T-helper 17 cell (primary cell): ENCODE data around the gene TENT5A. TPM values are rescaled to one million over a fixed set of nuclear protein-coding genes. Genes with fewer than 3 reads are reported as not detected.

Experiments
- ATAC-seq: fragments of 150-1000 bp; cut with Tn5 transposase; 2 replicates; pipeline ENCODE4 v1.10.0; 2021; ENCODE audit warnings: mild to moderate bottlenecking, moderate library complexity
- DNase-seq, 3 donors: peaks; one replicate each; pipeline versions ENCODE4 v3.0.0 to v3.0.0-alpha.2; 2020 to 2021
- H3K9me3 ChIP-seq: one replicate; pipeline ENCODE4 v1.7.0; 2013; ENCODE audit warnings: low read length, mild to moderate bottlenecking; ENCODE audit not compliant: control insufficient read depth, poor library complexity, severe bottlenecking
- H3K27ac Mint-ChIP-seq: one replicate; pipeline ENCODE4 v1.8.0; 2022; ENCODE audit warnings: mild to moderate bottlenecking, moderate library complexity, mixed read lengths
- H3K27me3 Mint-ChIP-seq: one replicate; pipeline ENCODE4 v1.8.0; 2022; ENCODE audit warnings: mixed read lengths
- H3K36me3 Mint-ChIP-seq: one replicate; pipeline ENCODE4 v1.8.0; 2022; ENCODE audit warnings: low read depth, mixed read lengths
- H3K4me1 Mint-ChIP-seq: one replicate; pipeline ENCODE4 v1.8.0; 2022; ENCODE audit warnings: mild to moderate bottlenecking, mixed read lengths
- H3K4me3 Mint-ChIP-seq: one replicate; pipeline ENCODE4 v1.8.0; 2022; ENCODE audit warnings: mild to moderate bottlenecking, moderate library complexity, mixed read lengths
- total RNA-seq, 4 donors: library from RNA in 2 of 4; stranded (reverse) in 2 of 4; gene quantifications; one replicate each; pipeline ENCODE4 v1.2.3 and lab custom pipeline; 2022 to 2026

TENT5A gene
- total RNA-seq, 2 donors from 2014 or later, result 5.8 to 6.2 TPM

GRCh38 chr6:81739230-81740195 is 13.0 kb downstream of the TENT5A start:
- DNase-seq (no peak), ATAC-seq (no peak)
- no peak overlapping the region for H3K27ac Mint-ChIP-seq
- no peaks in the 10 kb centered on the region for H3K36me3 Mint-ChIP-seq
- no peaks in the 10 kb centered on the region for H3K9me3 ChIP-seq
- H3K4me1 Mint-ChIP-seq, result no peaks in the 10 kb centered on the region
- H3K27me3 Mint-ChIP-seq, result no peaks in the 10 kb centered on the region
- H3K4me3 Mint-ChIP-seq, result no peak overlapping the region

GRCh38 chr6:81736428-81736827 is 16.1 kb downstream of the TENT5A start:
- no peaks in the 10 kb centered on the region for H3K4me1 Mint-ChIP-seq
- DNase-seq, result no peak
- no peak overlapping the region for H3K27ac Mint-ChIP-seq
- no peaks in the 10 kb centered on the region for H3K27me3 Mint-ChIP-seq
- no peaks in the 10 kb centered on the region for H3K9me3 ChIP-seq
- H3K4me3 Mint-ChIP-seq, result no peak overlapping the region
- ATAC-seq, result no peak
- no peaks in the 10 kb centered on the region for H3K36me3 Mint-ChIP-seq

GRCh38 chr6:81735756-81736380 is 16.6 kb downstream of the TENT5A start:
- no peaks in the 10 kb centered on the region for H3K4me1 Mint-ChIP-seq
- no peaks in the 10 kb centered on the region for H3K36me3 Mint-ChIP-seq
- H3K27me3 Mint-ChIP-seq, result no peaks in the 10 kb centered on the region
- H3K9me3 ChIP-seq, result no peaks in the 10 kb centered on the region
- H3K27ac Mint-ChIP-seq, result no peak overlapping the region
- ATAC-seq (no peak), DNase-seq (no peak)
- no peak overlapping the region for H3K4me3 Mint-ChIP-seq

- no peak overlapping the region for H3K27ac Mint-ChIP-seq
- no peaks in the 10 kb centered on the region for H3K9me3 ChIP-seq
- H3K36me3 Mint-ChIP-seq, result no peaks in the 10 kb centered on the region
- ATAC-seq (no peak), DNase-seq (no peak)
- H3K4me1 Mint-ChIP-seq, result no peaks in the 10 kb centered on the region
- no peak overlapping the region for H3K4me3 Mint-ChIP-seq
- no peaks in the 10 kb centered on the region for H3K27me3 Mint-ChIP-seq
Observed at GRCh38 chr6:81734500-81735150, 17.9 kb downstream of the TENT5A start.

- Mint-ChIP-seq H3K36me3 (no peaks in the 10 kb centered on the region), H3K4me3 (no peak overlapping the region), H3K27me3 (no peaks in the 10 kb centered on the region), H3K27ac (no peak overlapping the region), H3K4me1 (no peaks in the 10 kb centered on the region)
- no peak for ATAC-seq
- no peak for DNase-seq
- H3K9me3 ChIP-seq, result no peaks in the 10 kb centered on the region
Observed at GRCh38 chr6:81734081-81734480, 18.4 kb downstream of the TENT5A start.

- no peaks in the 10 kb centered on the region for H3K9me3 ChIP-seq
- H3K36me3 Mint-ChIP-seq, result no peaks in the 10 kb centered on the region
- ATAC-seq, result no peak
- H3K4me1 Mint-ChIP-seq, result peaks cover 6% of the 10 kb centered on the region
- no peak overlapping the region for H3K27ac Mint-ChIP-seq
- H3K4me3 Mint-ChIP-seq, result no peak overlapping the region
- no peaks in the 10 kb centered on the region for H3K27me3 Mint-ChIP-seq
- no peak for DNase-seq
Observed at GRCh38 chr6:81731814-81732213, 20.7 kb downstream of the TENT5A start.

GRCh38 chr6:81727876-81728517 is 24.5 kb downstream of the TENT5A start:
- peak overlapping the region; percentile 9 for H3K4me3 Mint-ChIP-seq
- no peaks in the 10 kb centered on the region for H3K9me3 ChIP-seq
- no peak overlapping the region for H3K27ac Mint-ChIP-seq
- ATAC-seq (no peak), DNase-seq (no peak)
- H3K4me1 Mint-ChIP-seq, result peaks cover 6% of the 10 kb centered on the region
- no peaks in the 10 kb centered on the region for H3K36me3 Mint-ChIP-seq
- H3K27me3 Mint-ChIP-seq, result no peaks in the 10 kb centered on the region

- Mint-ChIP-seq H3K4me3 (no peak overlapping the region), H3K27me3 (no peaks in the 10 kb centered on the region), H3K27ac (no peak overlapping the region), H3K4me1 (peaks cover 6% of the 10 kb centered on the region), H3K36me3 (no peaks in the 10 kb centered on the region)
- DNase-seq, result no peak
- no peaks in the 10 kb centered on the region for H3K9me3 ChIP-seq
- no peak for ATAC-seq
Observed at GRCh38 chr6:81725127-81725526, 27.4 kb downstream of the TENT5A start.

GRCh38 chr6:81722506-81723223 is 29.8 kb downstream of the TENT5A start:
- H3K36me3 Mint-ChIP-seq, result no peaks in the 10 kb centered on the region
- no peak overlapping the region for H3K27ac Mint-ChIP-seq
- H3K27me3 Mint-ChIP-seq, result no peaks in the 10 kb centered on the region
- no peaks in the 10 kb centered on the region for H3K9me3 ChIP-seq
- no peak overlapping the region for H3K4me3 Mint-ChIP-seq
- H3K4me1 Mint-ChIP-seq, result no peaks in the 10 kb centered on the region
- DNase-seq (no peak), ATAC-seq (no peak)

GRCh38 chr6:81720427-81720826 is 32.1 kb downstream of the TENT5A start:
- H3K9me3 ChIP-seq, result no peaks in the 10 kb centered on the region
- DNase-seq, result no peak
- Mint-ChIP-seq H3K27me3 (no peaks in the 10 kb centered on the region), H3K27ac (no peak overlapping the region), H3K4me3 (no peak overlapping the region), H3K36me3 (no peaks in the 10 kb centered on the region), H3K4me1 (no peaks in the 10 kb centered on the region)
- ATAC-seq, result no peak

GRCh38 chr6:81718126-81718525 is 34.4 kb downstream of the TENT5A start:
- no peaks in the 10 kb centered on the region for H3K9me3 ChIP-seq
- DNase-seq, result no peak
- H3K27ac Mint-ChIP-seq, result no peak overlapping the region
- H3K27me3 Mint-ChIP-seq, result no peaks in the 10 kb centered on the region
- H3K36me3 Mint-ChIP-seq, result no peaks in the 10 kb centered on the region
- no peak for ATAC-seq
- no peaks in the 10 kb centered on the region for H3K4me1 Mint-ChIP-seq
- H3K4me3 Mint-ChIP-seq, result no peak overlapping the region

- no peaks in the 10 kb centered on the region for H3K9me3 ChIP-seq
- Mint-ChIP-seq H3K27ac (no peak overlapping the region), H3K36me3 (no peaks in the 10 kb centered on the region), H3K4me3 (no peak overlapping the region), H3K4me1 (no peaks in the 10 kb centered on the region), H3K27me3 (no peaks in the 10 kb centered on the region)
- ATAC-seq, result no peak
- no peak for DNase-seq
Observed at GRCh38 chr6:81714684-81715083, 37.8 kb downstream of the TENT5A start.
